Measurements from ENCODE around the gene NEURL1B.

DNA sequence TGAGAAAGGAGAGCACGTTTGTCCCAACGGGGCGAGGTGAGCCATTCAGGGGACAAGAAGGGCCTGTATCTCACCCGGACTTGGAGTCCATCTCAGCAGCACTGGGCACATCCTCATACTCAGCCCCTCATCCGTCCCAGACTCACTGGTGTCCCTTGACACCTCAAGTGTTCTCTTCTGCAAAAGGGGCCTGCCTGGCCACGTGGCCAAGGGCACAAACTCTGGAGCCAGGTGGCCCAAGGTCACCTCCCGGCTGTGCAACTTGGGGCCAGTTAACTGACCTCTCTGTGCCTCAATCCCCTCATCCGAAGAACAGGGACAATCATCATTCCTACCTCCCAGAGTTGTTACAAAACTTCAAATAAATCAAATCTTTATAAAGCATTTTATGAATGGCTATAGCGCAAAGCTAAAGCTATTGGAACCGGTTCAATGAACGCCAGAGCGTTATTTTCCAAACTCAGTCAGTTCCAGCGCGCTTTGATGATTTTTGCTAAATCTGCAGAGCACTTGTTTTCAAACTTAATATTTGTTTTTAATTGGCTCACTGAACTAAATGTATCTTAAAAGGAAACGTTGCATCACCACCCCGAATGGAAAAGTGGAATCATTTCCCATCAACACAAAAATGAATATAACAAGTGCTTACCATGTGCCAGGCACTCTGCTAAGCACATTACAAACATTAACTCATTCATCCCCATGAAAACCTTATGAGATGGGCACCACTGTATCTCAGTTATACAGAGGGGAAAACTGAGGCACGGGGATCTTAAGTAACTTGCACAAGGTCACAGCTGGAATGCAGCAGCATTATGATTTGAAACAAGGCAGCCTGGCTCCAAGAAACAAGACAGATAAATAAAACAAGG, 80.6 kb downstream of the NEURL1B start:
- no peak for TF ChIP-seq POLR2A (IDR thresholded peaks at IDR 0.05)
- TF ChIP-seq, protein P1, sequence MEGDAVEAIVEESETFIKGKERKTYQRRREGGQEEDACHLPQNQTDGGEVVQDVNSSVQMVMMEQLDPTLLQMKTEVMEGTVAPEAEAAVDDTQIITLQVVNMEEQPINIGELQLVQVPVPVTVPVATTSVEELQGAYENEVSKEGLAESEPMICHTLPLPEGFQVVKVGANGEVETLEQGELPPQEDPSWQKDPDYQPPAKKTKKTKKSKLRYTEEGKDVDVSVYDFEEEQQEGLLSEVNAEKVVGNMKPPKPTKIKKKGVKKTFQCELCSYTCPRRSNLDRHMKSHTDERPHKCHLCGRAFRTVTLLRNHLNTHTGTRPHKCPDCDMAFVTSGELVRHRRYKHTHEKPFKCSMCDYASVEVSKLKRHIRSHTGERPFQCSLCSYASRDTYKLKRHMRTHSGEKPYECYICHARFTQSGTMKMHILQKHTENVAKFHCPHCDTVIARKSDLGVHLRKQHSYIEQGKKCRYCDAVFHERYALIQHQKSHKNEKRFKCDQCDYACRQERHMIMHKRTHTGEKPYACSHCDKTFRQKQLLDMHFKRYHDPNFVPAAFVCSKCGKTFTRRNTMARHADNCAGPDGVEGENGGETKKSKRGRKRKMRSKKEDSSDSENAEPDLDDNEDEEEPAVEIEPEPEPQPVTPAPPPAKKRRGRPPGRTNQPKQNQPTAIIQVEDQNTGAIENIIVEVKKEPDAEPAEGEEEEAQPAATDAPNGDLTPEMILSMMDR (IDR thresholded peaks at IDR 0.05): no peak
